ENCODE measurements around the gene CCDC60. TPM values are rescaled to one million over a fixed set of nuclear protein-coding genes. Genes with fewer than 3 reads are reported as not detected.

CCDC60 gene
- total RNA-seq, 1 experiment from 2014 or later = not detected

- H3K4me1 Mint-ChIP-seq (ENCODE audit: low read depth, unreplicated experiment) = no peaks in the 10 kb centered on the region
- no TSS peak for BruUV-seq (replicated peaks)
- peaks cover 14% of the 10 kb centered on the region for H3K27me3 Mint-ChIP-seq (ENCODE audit: unreplicated experiment)
- intact Hi-C loops (cut with micrococcal nuclease; ENCODE audit: unreplicated experiment) = no loop called here
- DNase-seq = no peak
- no peak overlapping the region for H3K27ac Mint-ChIP-seq (ENCODE audit: unreplicated experiment)
- peaks cover 5% of the 10 kb centered on the region for H3K9me3 Mint-ChIP-seq (ENCODE audit: low read depth, unreplicated experiment)
- CTCF ChIA-PET = no interaction called here
- TF ChIP-seq CTCF (IDR thresholded peaks at IDR 0.05; ENCODE audit: unreplicated experiment) = no peak
- H3K36me3 Mint-ChIP-seq (ENCODE audit: insufficient read depth, unreplicated experiment) = no peaks in the 10 kb centered on the region
- H3K4me3 Mint-ChIP-seq (ENCODE audit: low read depth, unreplicated experiment) = no peak overlapping the region
Observed at GRCh38 chr12:119425623-119426022, 91.1 kb downstream of the CCDC60 start.

GRCh38 chr12:119431151-119431550, 96.6 kb downstream of the CCDC60 start:
- no peak overlapping the region for H3K4me3 Mint-ChIP-seq (ENCODE audit: low read depth, unreplicated experiment)
- no peaks in the 10 kb centered on the region for H3K9me3 Mint-ChIP-seq (ENCODE audit: low read depth, unreplicated experiment)
- intact Hi-C loops (cut with micrococcal nuclease; ENCODE audit: unreplicated experiment) = no loop called here
- DNase-seq = no peak
- CTCF ChIA-PET = no interaction called here
- no peak for TF ChIP-seq CTCF (IDR thresholded peaks at IDR 0.05; ENCODE audit: unreplicated experiment)
- no peaks in the 10 kb centered on the region for H3K4me1 Mint-ChIP-seq (ENCODE audit: low read depth, unreplicated experiment)
- H3K36me3 Mint-ChIP-seq (ENCODE audit: insufficient read depth, unreplicated experiment) = no peaks in the 10 kb centered on the region
- BruUV-seq (replicated peaks) = no TSS peak
- H3K27me3 Mint-ChIP-seq (ENCODE audit: unreplicated experiment) = peaks cover 20% of the 10 kb centered on the region
- H3K27ac Mint-ChIP-seq (ENCODE audit: unreplicated experiment) = no peak overlapping the region

- H3K27me3 Mint-ChIP-seq (ENCODE audit: unreplicated experiment) = peaks cover 38% of the 10 kb centered on the region
- no peak for TF ChIP-seq CTCF (IDR thresholded peaks at IDR 0.05; ENCODE audit: unreplicated experiment)
- intact Hi-C loops (cut with micrococcal nuclease; ENCODE audit: unreplicated experiment) = no loop called here
- H3K27ac Mint-ChIP-seq (ENCODE audit: unreplicated experiment) = no peak overlapping the region
- no peak for DNase-seq
- no peaks in the 10 kb centered on the region for H3K4me1 Mint-ChIP-seq (ENCODE audit: low read depth, unreplicated experiment)
- no TSS peak for BruUV-seq (replicated peaks)
- H3K36me3 Mint-ChIP-seq (ENCODE audit: insufficient read depth, unreplicated experiment) = no peaks in the 10 kb centered on the region
- H3K4me3 Mint-ChIP-seq (ENCODE audit: low read depth, unreplicated experiment) = no peak overlapping the region
- CTCF ChIA-PET = interaction anchor here (0.6 to 0.7 kb wide), 2 partner anchors 480 to 1297 kb away, joined by 3 to 7 read pairs; no protein-coding TSS in a partner anchor
- H3K9me3 Mint-ChIP-seq (ENCODE audit: low read depth, unreplicated experiment) = no peaks in the 10 kb centered on the region
Observed at GRCh38 chr12:119432949-119433348, 98.4 kb downstream of the CCDC60 start.

GRCh38 chr12:119440803-119441360, 106.4 kb downstream of the CCDC60 start:
- DNase-seq = no peak
- intact Hi-C loops (cut with micrococcal nuclease; ENCODE audit: unreplicated experiment) = no loop called here
- CTCF ChIA-PET = no interaction called here
- no peaks in the 10 kb centered on the region for H3K36me3 Mint-ChIP-seq (ENCODE audit: insufficient read depth, unreplicated experiment)
- peaks cover 43% of the 10 kb centered on the region for H3K27me3 Mint-ChIP-seq (ENCODE audit: unreplicated experiment)
- no peak overlapping the region for H3K4me3 Mint-ChIP-seq (ENCODE audit: low read depth, unreplicated experiment)
- BruUV-seq (replicated peaks) = no TSS peak
- no peak overlapping the region for H3K27ac Mint-ChIP-seq (ENCODE audit: unreplicated experiment)
- H3K4me1 Mint-ChIP-seq (ENCODE audit: low read depth, unreplicated experiment) = no peaks in the 10 kb centered on the region
- TF ChIP-seq CTCF (IDR thresholded peaks at IDR 0.05; ENCODE audit: unreplicated experiment) = no peak
- H3K9me3 Mint-ChIP-seq (ENCODE audit: low read depth, unreplicated experiment) = no peaks in the 10 kb centered on the region

All from Calu3 (cell line).